ENCODE results near the gene DHRS13. TPM values are rescaled to one million over a fixed set of nuclear protein-coding genes. Genes with fewer than 3 reads are reported as not detected.

Gene DHRS13
- polyA plus RNA-seq, 3 donors = 3.7 to 4.5 (median 3.8) TPM

DNA sequence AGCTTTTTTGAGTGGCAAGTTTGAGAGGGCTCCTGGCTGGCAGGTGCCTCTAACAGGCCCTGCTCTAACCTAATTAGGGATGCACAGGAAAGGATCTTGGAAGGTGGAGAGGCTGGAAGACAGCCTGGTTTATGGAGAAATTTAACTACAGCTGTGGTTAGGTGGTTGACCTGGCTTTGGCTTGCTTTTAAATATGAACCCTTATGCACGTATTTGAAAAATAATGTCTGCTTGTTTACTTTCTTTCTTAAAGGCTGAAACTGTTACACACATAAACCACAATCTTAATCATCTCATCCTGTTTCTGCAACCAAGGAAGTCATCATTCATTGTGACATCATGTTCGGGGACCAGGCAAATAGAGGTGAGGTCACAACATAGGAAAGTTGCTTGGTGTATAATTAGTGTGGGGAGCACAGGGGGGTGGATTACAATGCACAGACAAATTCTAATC, 23.1 kb upstream of the DHRS13 start:
- intact Hi-C loops (cut with micrococcal nuclease) = loop anchor here in 1 of 2 donors (2.0 kb wide), 1 partner anchor 23 kb away; no protein-coding TSS in a partner anchor
- Mint-ChIP-seq H3K4me1 (peaks cover 54% of the 10 kb centered on the region), H3K27ac (peak overlapping the region; percentile 97 to 99 (median 99)), H3K27me3 (ENCODE audit: low read depth in 3 of 3) (no peaks in the 10 kb centered on the region), H3K36me3 (peaks cover 57 to 63% of the 10 kb centered on the region in 2 donors), H3K9me3 (peaks cover 0 to 4% (median 0%) of the 10 kb centered on the region in 7 donors), H3K4me3 (peak overlapping the region; percentile 68 to 87)
- DNase-seq = peak; percentile 89 to 96 (median 90)
- H3K4me1 ChIP-seq (ENCODE audit: control insufficient read depth in 1 of 2, insufficient read depth in 2 of 2, low read length in 2 of 2) = peaks cover 38 to 50% of the 10 kb centered on the region in 2 donors
- no peak overlapping the region for H2AFZ ChIP-seq (ENCODE audit: insufficient read depth, low read depth, low read length, poor library complexity, severe bottlenecking)
- TF ChIP-seq CTCF (IDR thresholded peaks at IDR 0.05) = no peak
- no CpG with 5 or more reads among the region's 2 CpGs for WGBS (ENCODE audit: insufficient coverage)
- H3K9me3 ChIP-seq (replicated peaks in 1 of 2; ENCODE audit: control insufficient read depth in 1 of 2, insufficient read depth in 1 of 2, low read length in 2 of 2) = no peaks in the 10 kb centered on the region
- H3K79me2 ChIP-seq (ENCODE audit: insufficient read depth, low read length) = peaks cover 80% of the 10 kb centered on the region
- peaks cover 34 to 40% of the 10 kb centered on the region in 2 donors for H3K36me3 ChIP-seq (replicated peaks in 1 of 2; ENCODE audit: control insufficient read depth in 1 of 2, insufficient read depth in 2 of 2, low read length in 2 of 2)
- peak overlapping the region; percentile 84 to 95 for H3K27ac ChIP-seq (ENCODE audit: low read depth in 1 of 2, low read length in 2 of 2)
- H3K4me2 ChIP-seq (replicated peaks; ENCODE audit: extremely low read depth, low read length, poor library complexity, severe bottlenecking) = peak overlapping the region; percentile 70
- peak overlapping the region; percentile 47 for H3K9ac ChIP-seq (ENCODE audit: insufficient read depth, low read length, poor library complexity, severe bottlenecking)
- peaks cover 13% of the 10 kb centered on the region for H4K20me1 ChIP-seq (ENCODE audit: insufficient read depth, low read length)
- peak overlapping the region; percentile 10 to 55 (median 52) for H3K4me3 ChIP-seq (replicated peaks in 1 of 3; ENCODE audit: low read depth in 2 of 3, low read length in 3 of 3)
- no peaks in the 10 kb centered on the region for H3K27me3 ChIP-seq (ENCODE audit: control insufficient read depth in 2 of 2, insufficient read depth in 2 of 2, low read length in 2 of 2)

DNA sequence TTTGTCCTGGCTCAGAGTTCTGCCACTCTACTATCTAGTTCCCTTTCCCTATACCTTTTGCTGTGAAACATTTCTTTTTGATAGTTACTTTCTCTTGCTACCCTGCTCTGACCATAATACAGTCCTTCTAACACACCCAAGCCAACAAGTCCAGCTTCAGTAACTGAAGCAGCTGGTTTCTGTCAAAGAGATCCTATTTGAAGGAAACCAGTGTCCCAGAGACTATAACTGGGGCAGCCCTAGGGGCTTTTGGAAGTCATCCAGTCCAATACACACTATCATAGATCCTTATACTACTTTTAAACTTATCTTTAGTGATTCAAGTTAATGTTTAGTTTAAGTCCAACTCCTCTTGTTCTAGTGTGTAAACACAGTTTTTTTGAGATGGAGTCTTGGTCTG, 17.3 kb upstream of the DHRS13 start:
- Histone ChIP-seq H3K9me3 (replicated peaks in 1 of 2; ENCODE audit: control insufficient read depth in 1 of 2, insufficient read depth in 1 of 2, low read length in 2 of 2) (no peaks in the 10 kb centered on the region), H3K4me1 (ENCODE audit: control insufficient read depth in 1 of 2, insufficient read depth in 2 of 2, low read length in 2 of 2) (peaks cover 8 to 17% of the 10 kb centered on the region in 2 donors), H4K20me1 (ENCODE audit: insufficient read depth, low read length) (peaks cover 33% of the 10 kb centered on the region), H2AFZ (ENCODE audit: insufficient read depth, low read depth, low read length, poor library complexity, severe bottlenecking) (no peak overlapping the region), H3K27ac (ENCODE audit: low read depth in 1 of 2, low read length in 2 of 2) (no peak overlapping the region), H3K9ac (ENCODE audit: insufficient read depth, low read length, poor library complexity, severe bottlenecking) (no peak overlapping the region), H3K79me2 (ENCODE audit: insufficient read depth, low read length) (peaks cover 31% of the 10 kb centered on the region), H3K36me3 (replicated peaks in 1 of 2; ENCODE audit: control insufficient read depth in 1 of 2, insufficient read depth in 2 of 2, low read length in 2 of 2) (peaks cover 88 to 90% of the 10 kb centered on the region in 2 donors), H3K27me3 (ENCODE audit: control insufficient read depth in 2 of 2, insufficient read depth in 2 of 2, low read length in 2 of 2) (no peaks in the 10 kb centered on the region), H3K4me2 (replicated peaks; ENCODE audit: extremely low read depth, low read length, poor library complexity, severe bottlenecking) (no peak overlapping the region), H3K4me3 (replicated peaks in 1 of 3; ENCODE audit: low read depth in 2 of 3, low read length in 3 of 3) (no peak overlapping the region)
- no peaks in the 10 kb centered on the region for H3K9me3 Mint-ChIP-seq
- intact Hi-C loops (cut with micrococcal nuclease) = no loop called here
- H3K27ac Mint-ChIP-seq = peak overlapping the region in 5 of 7 donors; percentile 25 to 69 (median 35)
- no peak for DNase-seq
- H3K36me3 Mint-ChIP-seq = peaks cover 85 to 95% of the 10 kb centered on the region in 2 donors
- H3K4me3 Mint-ChIP-seq = no peak overlapping the region
- peaks cover 17% of the 10 kb centered on the region for H3K4me1 Mint-ChIP-seq
- no peak for TF ChIP-seq CTCF (IDR thresholded peaks at IDR 0.05)
- H3K27me3 Mint-ChIP-seq (ENCODE audit: low read depth in 3 of 3) = peaks cover 0 to 2% (median 0%) of the 10 kb centered on the region in 3 donors
